HUES64 (cell line): ENCODE results near the gene GMPPB.
"Not testable (repeated sequence)": the region's sequence is repeated elsewhere in the genome, so short reads cannot be mapped to it uniquely, and the experiment has no call there.

Experiments
- H3K27ac ChIP-seq: 2 replicates; pipeline ENCODE4 v1.7.0; 2013; ENCODE audit warnings: low read depth, low read length, inconsistent platforms
- H3K27me3 ChIP-seq: 2 replicates; pipeline ENCODE4 v1.6.1; 2013; ENCODE audit warnings: mild to moderate bottlenecking, low read length; ENCODE audit not compliant: insufficient read depth
- H3K36me3 ChIP-seq: 2 replicates; pipeline ENCODE4 v1.6.1; 2013; ENCODE audit warnings: mild to moderate bottlenecking, low read length; ENCODE audit not compliant: insufficient read depth
- H3K4me1 ChIP-seq: 2 replicates; pipeline ENCODE4 v1.6.1; 2013; ENCODE audit warnings: mild to moderate bottlenecking, low read length, moderate library complexity; ENCODE audit not compliant: insufficient read depth
- H3K4me3 ChIP-seq: 2 replicates; pipeline ENCODE4 v1.5.1; 2013; ENCODE audit warnings: mild to moderate bottlenecking, low read length, moderate library complexity
- H3K9ac ChIP-seq: 2 replicates; pipeline ENCODE4 v1.6.1; 2013; ENCODE audit warnings: mild to moderate bottlenecking, low read depth, low read length
- H3K9me3 ChIP-seq: 2 replicates; pipeline ENCODE4 v1.6.1; 2013; ENCODE audit warnings: low read depth, low read length; ENCODE audit not compliant: insufficient read depth
- WGBS: fragments of 150-250, 120-280 bp; methylation state at CpG from one replicate; pipeline ENCODE4 v1.1.7; 2013; ENCODE audit warnings: missing lambda C conversion rate; 5-methylcytosine and 5-hydroxymethylcytosine counted together

The GMPPB gene

DNA sequence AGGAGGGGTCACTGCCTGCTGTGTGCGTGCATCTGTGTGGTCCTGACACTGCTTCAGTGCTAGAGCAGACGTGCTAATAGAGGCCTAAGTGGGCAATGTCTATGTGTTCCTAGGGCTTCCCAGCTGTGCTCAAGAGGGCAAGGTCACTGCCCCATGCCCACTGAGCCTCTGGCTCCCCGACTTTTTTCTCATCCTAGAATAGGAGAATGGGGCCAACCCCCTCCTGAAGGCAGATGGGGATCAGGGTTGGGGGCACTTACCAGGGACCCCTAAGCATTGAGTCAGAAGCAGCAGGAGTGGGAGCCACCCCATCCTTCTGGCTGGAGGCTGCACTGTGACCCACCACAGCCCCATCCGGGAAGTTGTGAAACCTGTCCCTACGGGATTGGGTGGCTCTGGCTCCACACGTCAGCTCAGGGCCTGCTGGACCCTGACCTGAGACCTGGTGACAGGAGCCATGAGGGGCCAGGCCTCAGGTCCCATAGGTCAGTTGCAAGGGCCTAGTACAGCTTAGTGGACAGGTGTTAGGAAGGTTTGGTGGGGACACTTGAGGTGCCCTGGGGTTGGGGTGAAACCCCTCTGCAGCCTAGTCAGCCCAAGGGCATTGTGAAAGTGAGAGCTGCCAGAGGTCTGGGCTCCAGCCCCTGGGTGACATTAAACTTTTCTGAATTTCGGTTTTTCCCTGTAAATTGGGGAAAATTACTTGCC is 35.3 kb downstream of the GMPPB start:
- H3K4me1 ChIP-seq, H3K9me3 ChIP-seq, H3K36me3 ChIP-seq, H3K27me3 ChIP-seq: not testable (repeated sequence)
- Histone ChIP-seq H3K9ac (peak overlapping the region; percentile 84), H3K27ac (peak overlapping the region; percentile 57; the same call in 1 of the 2 replicates), H3K4me3 (peak overlapping the region; percentile 82)
- WGBS = 95% methylated on average over 6 of the region's 7 CpGs

DNA sequence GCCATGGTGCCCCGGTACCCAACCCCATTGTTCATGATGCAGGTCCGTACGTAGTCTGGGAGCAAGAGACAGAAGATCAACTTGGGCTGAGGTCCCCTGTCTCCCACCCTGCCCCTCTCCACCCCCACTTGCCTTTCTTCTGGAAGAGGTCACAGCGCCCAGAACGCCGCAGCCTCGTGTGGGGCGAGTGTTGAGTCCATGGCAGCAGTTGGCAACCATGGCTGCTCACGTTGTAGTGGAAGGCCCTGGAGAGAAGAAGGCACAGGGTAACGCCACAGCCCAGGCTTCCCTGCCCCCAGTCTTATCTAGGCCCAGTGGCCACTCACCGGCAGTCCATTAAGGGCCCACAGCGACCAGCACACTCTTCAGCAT is 36.3 kb downstream of the GMPPB start:
- WGBS = 92% methylated on average over 12 of the region's 12 CpGs
- Histone ChIP-seq H3K36me3 (peaks cover 20% of the 10 kb centered on the region), H3K4me3 (peak overlapping the region; percentile 70), H3K9ac (0 out of 2 replicates have a peak overlapping the region, but pooled peaks have one; percentile 82)
- H3K4me1 ChIP-seq, H3K27ac ChIP-seq, H3K9me3 ChIP-seq, H3K27me3 ChIP-seq: not testable (repeated sequence)

DNA sequence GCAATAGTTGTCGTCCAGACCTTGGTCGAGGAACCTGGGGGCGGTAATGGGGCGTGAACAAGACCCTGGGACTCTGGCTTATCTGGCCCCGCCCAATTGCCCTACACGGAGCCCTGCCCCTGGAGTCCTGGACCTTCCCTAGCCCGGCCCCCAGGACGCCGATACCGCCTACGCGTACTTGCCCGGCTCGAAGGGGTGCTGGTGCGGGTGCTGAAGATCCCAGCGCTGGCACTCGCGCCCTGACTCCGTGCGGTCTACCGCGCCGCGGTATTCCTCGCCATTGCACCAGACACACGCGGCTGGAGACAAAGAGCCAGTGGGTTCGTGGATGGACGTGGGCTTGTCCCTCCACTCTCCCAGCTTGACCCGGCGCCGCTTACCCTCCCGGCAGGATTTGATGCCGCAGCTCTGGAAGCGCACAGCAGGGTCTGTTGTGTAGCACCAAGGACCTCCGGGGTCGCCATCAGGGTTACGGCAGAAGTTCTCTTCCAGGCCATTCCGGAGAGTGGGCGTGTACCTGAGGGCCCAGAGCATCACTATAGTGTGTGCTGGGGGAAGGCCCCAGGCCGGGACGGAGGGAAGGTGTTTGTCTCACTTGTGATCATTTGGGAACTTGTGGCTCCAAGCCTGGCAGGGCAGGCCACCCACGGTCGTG is 36.9 kb downstream of the GMPPB start:
- 6% methylated on average over 44 of the region's 44 CpGs for WGBS
- Histone ChIP-seq H3K36me3 (peaks cover 25% of the 10 kb centered on the region), H3K4me3 (peak overlapping the region; percentile 70), H3K9ac (peak overlapping the region; percentile 82), H3K27ac (peak overlapping the region; percentile 78; the same call in 1 of the 2 replicates)
- H3K9me3 ChIP-seq, H3K27me3 ChIP-seq, H3K4me1 ChIP-seq: not testable (repeated sequence)

DNA sequence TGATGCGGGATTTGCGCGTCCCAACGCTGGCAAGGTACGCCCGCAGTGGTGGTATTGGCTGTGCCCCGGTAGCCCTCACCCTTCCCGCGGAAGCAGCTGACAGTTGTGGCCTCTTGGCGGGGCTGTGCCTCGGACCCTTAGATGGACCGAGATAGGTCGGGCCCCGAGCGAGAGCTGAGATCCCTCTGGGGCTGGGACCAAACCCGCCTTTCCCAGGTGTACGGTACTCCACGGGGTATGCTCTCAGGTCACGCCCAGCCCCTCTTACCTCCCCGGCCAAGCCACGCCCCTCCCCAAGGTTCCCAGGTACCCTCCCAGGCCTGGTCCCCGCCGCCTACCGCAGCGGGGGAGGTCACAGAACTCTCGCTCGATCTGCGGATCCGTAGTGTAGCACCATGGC is 37.4 kb downstream of the GMPPB start:
- Histone ChIP-seq H3K4me3 (peak overlapping the region; percentile 70), H3K9ac (peak overlapping the region; percentile 82; the same call in 1 of the 2 replicates), H3K36me3 (peaks cover 31% of the 10 kb centered on the region), H3K27ac (peak overlapping the region; percentile 78; the same call in 1 of the 2 replicates)
- not testable (repeated sequence) for H3K9me3 ChIP-seq, H3K4me1 ChIP-seq, H3K27me3 ChIP-seq
- under 1% methylated on average over 20 of the region's 29 CpGs for WGBS

DNA sequence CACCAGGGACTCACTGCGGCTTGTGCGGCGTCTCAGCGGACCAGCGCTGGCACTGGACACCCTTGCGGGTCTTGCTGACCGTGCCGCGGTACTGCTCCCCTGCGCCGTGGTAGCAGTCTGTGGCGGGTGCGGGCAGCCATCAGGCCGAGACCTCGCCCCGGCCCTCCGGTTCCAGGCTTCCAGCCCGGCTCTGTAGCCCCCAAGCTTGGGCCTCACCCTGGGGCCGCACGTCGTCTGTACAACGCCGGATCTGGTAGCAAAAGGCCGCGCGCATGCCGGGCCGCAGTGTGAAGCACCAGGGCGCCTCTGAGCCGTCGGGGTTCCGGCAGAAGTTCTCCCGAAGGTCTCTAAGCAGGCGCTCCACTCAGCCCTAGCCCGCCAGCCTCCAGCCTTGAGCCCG is 37.9 kb downstream of the GMPPB start:
- H3K9me3 ChIP-seq, H3K4me1 ChIP-seq, H3K27me3 ChIP-seq, H3K9ac ChIP-seq, H3K27ac ChIP-seq: not testable (repeated sequence)
- H3K36me3 ChIP-seq = peaks cover 36% of the 10 kb centered on the region
- 33% methylated on average over 35 of the region's 36 CpGs for WGBS
- H3K4me3 ChIP-seq = peak overlapping the region; percentile 70

DNA sequence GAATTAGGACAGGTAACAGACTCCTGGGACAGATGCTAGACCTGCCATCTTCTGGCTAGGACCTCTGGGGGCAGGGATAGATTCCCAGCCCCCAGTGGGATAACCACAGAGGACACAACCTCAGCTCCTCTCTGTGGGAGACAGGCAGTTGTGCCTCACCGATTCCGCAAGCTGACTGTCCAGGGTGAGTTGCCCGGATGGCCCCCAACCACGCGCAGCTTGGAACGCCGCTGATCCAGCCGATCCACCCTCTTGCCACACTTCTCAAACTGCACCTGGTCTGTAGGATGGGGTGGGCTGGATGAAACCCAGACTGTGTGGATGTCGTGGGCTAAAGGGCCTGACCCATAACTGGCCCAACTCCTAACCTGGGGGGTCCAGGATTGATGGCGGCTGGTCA is 38.6 kb downstream of the GMPPB start:
- not testable (repeated sequence) for H3K27me3 ChIP-seq, H3K9ac ChIP-seq, H3K4me3 ChIP-seq, H3K4me1 ChIP-seq, H3K27ac ChIP-seq, H3K9me3 ChIP-seq
- 96% methylated on average over 10 of the region's 10 CpGs for WGBS
- peaks cover 43% of the 10 kb centered on the region for H3K36me3 ChIP-seq

DNA sequence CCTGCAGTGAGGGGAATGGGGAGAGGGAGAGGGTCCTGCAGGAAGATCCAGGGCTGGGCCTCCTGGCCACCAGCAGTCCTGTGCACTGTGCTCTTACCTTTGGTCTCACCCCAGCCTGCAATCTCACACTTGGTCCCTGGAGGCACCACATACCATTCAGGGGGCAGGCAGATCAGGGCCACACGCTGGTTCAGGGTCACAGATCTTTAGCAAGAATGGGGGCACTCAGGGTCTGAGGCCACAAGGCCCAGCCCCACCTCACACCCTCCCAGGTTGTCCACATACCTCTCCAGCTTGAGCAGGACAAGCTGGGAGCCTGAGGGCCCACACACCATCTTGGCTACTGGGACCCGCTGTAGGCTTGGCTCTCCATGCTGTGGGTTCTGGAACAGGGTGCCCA is 39.3 kb downstream of the GMPPB start:
- not testable (repeated sequence) for H3K9me3 ChIP-seq, H3K27me3 ChIP-seq, H3K27ac ChIP-seq, H3K4me1 ChIP-seq, H3K9ac ChIP-seq, H3K4me3 ChIP-seq
- peaks cover 50% of the 10 kb centered on the region for H3K36me3 ChIP-seq
- 93% methylated on average over 2 of the region's 2 CpGs for WGBS

DNA sequence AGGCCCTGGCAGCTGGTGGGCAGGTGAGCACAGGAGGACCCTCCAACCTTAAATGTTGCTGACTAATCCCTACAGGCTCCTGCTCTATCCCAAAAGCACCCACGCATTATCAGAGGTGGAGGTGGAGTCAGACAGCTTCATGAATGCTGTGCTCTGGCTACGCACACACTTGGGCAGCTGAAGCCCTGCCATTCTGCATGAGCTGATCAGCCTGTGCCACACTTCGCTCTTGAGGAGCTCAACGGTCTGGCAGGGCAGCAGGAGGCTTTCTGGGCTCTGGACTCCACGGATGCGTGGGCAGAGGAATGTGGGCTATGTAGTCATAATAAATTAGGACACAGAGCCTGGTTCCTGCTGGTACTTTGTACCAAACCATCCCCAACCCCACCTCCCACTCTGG is 40.6 kb downstream of the GMPPB start:
- Histone ChIP-seq H3K9me3 (no peaks in the 10 kb centered on the region), H3K4me1 (no peaks in the 10 kb centered on the region), H3K36me3 (peaks cover 63% of the 10 kb centered on the region), H3K27ac (no peak overlapping the region), H3K4me3 (no peak overlapping the region), H3K27me3 (no peaks in the 10 kb centered on the region), H3K9ac (no peak overlapping the region)
- 89% methylated on average over 6 of the region's 6 CpGs for WGBS

DNA sequence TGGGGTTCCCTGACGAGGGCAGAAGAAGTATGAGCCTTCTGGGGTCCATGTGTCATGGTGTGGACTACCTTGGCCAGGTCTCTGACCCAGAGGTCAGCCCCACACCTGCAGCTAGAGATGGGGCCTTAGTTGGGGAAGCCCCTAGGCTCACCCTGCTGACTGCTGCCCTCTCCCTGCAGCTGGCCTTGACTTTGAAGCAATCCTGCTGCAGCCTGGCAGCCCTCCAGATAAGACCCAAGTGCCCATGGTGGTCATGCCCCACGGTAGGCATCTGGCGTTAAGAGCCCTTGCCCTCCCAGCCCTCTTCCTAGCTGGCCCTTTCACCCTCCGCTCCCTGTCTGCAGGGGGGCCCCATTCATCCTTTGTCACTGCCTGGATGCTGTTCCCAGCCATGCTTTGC is 42.2 kb downstream of the GMPPB start:
- 90% methylated on average over 4 of the region's 4 CpGs for WGBS
- no peak overlapping the region for H3K27ac ChIP-seq
- peaks cover 79% of the 10 kb centered on the region for H3K36me3 ChIP-seq
- H3K27me3 ChIP-seq = no peaks in the 10 kb centered on the region
- no peak overlapping the region for H3K4me3 ChIP-seq
- no peaks in the 10 kb centered on the region for H3K4me1 ChIP-seq
- no peaks in the 10 kb centered on the region for H3K9me3 ChIP-seq
- no peak overlapping the region for H3K9ac ChIP-seq

DNA sequence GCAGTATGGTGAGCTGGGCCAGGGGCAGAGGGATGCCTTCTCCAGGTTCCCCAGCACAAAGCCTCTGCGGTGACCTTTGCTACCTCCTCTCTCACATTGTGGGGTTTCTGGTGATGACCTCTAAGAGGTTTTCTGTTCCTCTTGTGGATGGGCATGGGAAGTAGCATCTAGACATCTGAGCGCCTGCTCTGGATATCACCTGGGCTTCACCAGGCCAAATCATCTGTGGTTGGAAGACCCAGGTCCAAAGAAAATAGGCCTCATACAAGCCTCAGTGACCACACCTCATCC is 42.6 kb downstream of the GMPPB start:
- Histone ChIP-seq H3K27ac (no peak overlapping the region), H3K27me3 (no peaks in the 10 kb centered on the region), H3K4me1 (no peaks in the 10 kb centered on the region), H3K9ac (no peak overlapping the region), H3K36me3 (peaks cover 83% of the 10 kb centered on the region), H3K4me3 (no peak overlapping the region), H3K9me3 (no peaks in the 10 kb centered on the region)
- WGBS = 97% methylated on average over 2 of the region's 2 CpGs

DNA sequence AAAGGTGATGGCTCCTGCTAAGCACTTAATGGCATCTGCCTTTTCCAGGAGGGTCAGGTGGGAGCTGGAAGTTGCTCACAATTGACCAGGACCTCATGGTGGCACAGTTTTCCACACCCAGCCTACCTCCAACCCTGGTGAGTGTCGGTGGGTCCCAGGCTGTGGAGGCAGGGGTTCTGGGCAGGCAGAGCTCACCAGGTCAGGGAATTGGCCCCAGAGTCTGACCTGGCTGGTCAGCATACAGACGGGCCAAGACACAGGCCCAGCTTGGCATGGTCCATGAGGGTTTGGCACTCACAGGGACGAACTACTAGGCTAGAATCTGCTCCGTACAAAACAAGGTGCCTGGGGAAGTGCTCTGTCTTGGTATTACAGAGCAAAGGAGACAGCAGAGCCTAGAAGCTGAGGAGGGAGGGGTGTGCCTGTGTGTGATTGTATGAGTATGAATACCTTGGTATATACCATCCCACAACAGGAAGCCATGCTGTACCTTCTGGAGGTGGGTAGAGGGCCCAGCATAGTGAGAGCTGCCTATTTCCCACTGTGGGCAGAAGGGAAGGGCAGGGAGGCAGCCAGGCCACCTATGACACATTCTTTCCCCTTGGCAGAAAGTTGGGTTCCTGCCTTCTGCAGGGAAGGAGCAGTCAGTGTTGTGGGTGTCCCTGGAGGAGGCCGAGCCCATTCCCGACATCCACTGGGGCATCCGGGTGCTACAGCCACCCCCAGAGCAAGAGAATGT is 43.1 kb downstream of the GMPPB start:
- Histone ChIP-seq H3K4me1 (no peaks in the 10 kb centered on the region), H3K4me3 (no peak overlapping the region), H3K27me3 (no peaks in the 10 kb centered on the region), H3K27ac (no peak overlapping the region), H3K36me3 (peaks cover 88% of the 10 kb centered on the region), H3K9ac (no peak overlapping the region), H3K9me3 (no peaks in the 10 kb centered on the region)
- WGBS = 97% methylated on average over 7 of the region's 7 CpGs
